Caco-2 (cell line): Measurements from ENCODE around the gene DAB1. TPM values are rescaled to one million over a fixed set of nuclear protein-coding genes. Genes with fewer than 3 reads are reported as not detected.

Experiments used
- BruUV-seq: library from RNA; stranded (reverse); fragments of 400-500 nt; replicated peaks from 2 replicates; lab custom pipeline; 2021; lab: Mats Ljungman, UMichigan
- CTCF ChIA-PET: fragments of 300-600 bp; sonication (Branson Sonifier 250); formaldehyde crosslinking; loops from one replicate; lab custom pipeline; 2022; ENCODE audit warnings: antibody characterized with exemption; lab: Charles Lee
- POLR2A ChIA-PET: fragments of 300-600 bp; sonication (Branson Sonifier 250); formaldehyde crosslinking; loops from one replicate; lab custom pipeline; 2022; ENCODE audit warnings: antibody characterized with exemption; lab: Charles Lee
- DNase-seq, 2 experiments: peaks; one replicate each; pipeline versions ENCODE4 v3.0.0 to v3.0.0-alpha.2; 2020 to 2022
- H3K27me3 ChIP-seq: replicated peaks from 2 replicates; pipeline ENCODE4 v1.6.0; 2011; ENCODE audit warnings: low read length; ENCODE audit not compliant: control insufficient read depth, insufficient read depth
- H3K36me3 ChIP-seq: 2 replicates; pipeline ENCODE4 v1.5.1; 2011; ENCODE audit warnings: low read length; ENCODE audit not compliant: control insufficient read depth, insufficient read depth
- H3K4me1 ChIP-seq: fragments of 250-450 bp; sonication (Bioruptor Pico); 2 replicates; pipeline ENCODE4 v1.5.1; 2020; ENCODE audit warnings: mild to moderate bottlenecking
- H3K4me3 ChIP-seq: 2 replicates; pipeline ENCODE4 v1.5.1; 2011; ENCODE audit warnings: low read depth, mild to moderate bottlenecking, control low read depth, low read length
- H3K9me3 ChIP-seq: fragments of 250-450 bp; sonication (Bioruptor Pico); 2 replicates; pipeline ENCODE4 v1.5.1; 2020; ENCODE audit warnings: mild to moderate bottlenecking, moderate library complexity
- H3K27ac Mint-ChIP-seq: one replicate; pipeline ENCODE4 v1.8.0; 2022; ENCODE audit warnings: mixed read lengths; ENCODE audit not compliant: unreplicated experiment
- H3K27me3 Mint-ChIP-seq: one replicate; pipeline ENCODE4 v1.8.0; 2022; ENCODE audit warnings: mixed read lengths; ENCODE audit not compliant: insufficient read depth, unreplicated experiment
- H3K36me3 Mint-ChIP-seq: one replicate; pipeline ENCODE4 v1.8.0; 2022; ENCODE audit warnings: mild to moderate bottlenecking, mixed read lengths; ENCODE audit not compliant: insufficient read depth, unreplicated experiment
- H3K4me1 Mint-ChIP-seq: one replicate; pipeline ENCODE4 v1.8.0; 2022; ENCODE audit warnings: low read depth, mixed read lengths; ENCODE audit not compliant: unreplicated experiment
- H3K4me3 Mint-ChIP-seq: one replicate; pipeline ENCODE4 v1.8.0; 2022; ENCODE audit warnings: mild to moderate bottlenecking, moderate library complexity, mixed read lengths; ENCODE audit not compliant: unreplicated experiment
- H3K9me3 Mint-ChIP-seq: one replicate; pipeline ENCODE4 v1.8.0; 2022; ENCODE audit warnings: mixed read lengths; ENCODE audit not compliant: unreplicated experiment
- CTCF ChIP-seq, 2 experiments: fragments of 200-600 bp in 1 of 2; IDR thresholded peaks; 1 replicate in 1 of 2; 2 replicates in 1 of 2; pipeline versions ENCODE4 v1.5.1 to v1.8.0; 2011 to 2022; ENCODE audit warnings: antibody characterized with exemption in 1 of 2, control low read depth in 1 of 2, inconsistent platforms in 1 of 2, low read depth in 1 of 2, low read length in 1 of 2, mild to moderate bottlenecking in 1 of 2, moderate library complexity in 1 of 2; ENCODE audit not compliant: insufficient read depth in 1 of 2, severe bottlenecking in 1 of 2, unreplicated experiment in 1 of 2
- intact Hi-C: fragments of 100-400 bp; cut with micrococcal nuclease; formaldehyde crosslinking; loops from one replicate; pipeline ENCODE4 v1.10.0; 2022; ENCODE audit not compliant: unreplicated experiment
- total RNA-seq: library from RNA; stranded (reverse); gene quantifications from 2 replicates; pipeline ENCODE4 v1.2.3, GENCODE V29; 2022

Gene DAB1
- total RNA-seq, 1 experiment from 2014 or later: 0.32 TPM

- H3K27ac Mint-ChIP-seq: no peak overlapping the region
- no peaks in the 10 kb centered on the region for H3K4me1 Mint-ChIP-seq
- no peak overlapping the region for H3K4me3 ChIP-seq
- intact Hi-C loops: no loop called here
- TF ChIP-seq CTCF (IDR thresholded peaks at IDR 0.05; ENCODE audit: insufficient read depth in 1 of 2, low read depth in 1 of 2, low read length in 1 of 2, severe bottlenecking in 1 of 2, unreplicated experiment in 1 of 2): no peak
- CTCF ChIA-PET: no interaction called here
- no peak overlapping the region for H3K4me3 Mint-ChIP-seq
- no TSS peak for BruUV-seq
- H3K4me1 ChIP-seq: no peaks in the 10 kb centered on the region
- no peaks in the 10 kb centered on the region for H3K27me3 Mint-ChIP-seq
- H3K27me3 ChIP-seq: no peaks in the 10 kb centered on the region; the same call in 1 of the 2 replicates
- DNase-seq: no peak
- H3K36me3 Mint-ChIP-seq: no peaks in the 10 kb centered on the region
- H3K9me3 ChIP-seq: no peaks in the 10 kb centered on the region
- POLR2A ChIA-PET: no interaction called here
- no peaks in the 10 kb centered on the region for H3K9me3 Mint-ChIP-seq
- no peaks in the 10 kb centered on the region for H3K36me3 ChIP-seq
Measured at GRCh38 chr1:57401671-57402070, 22.2 kb downstream of the DAB1 start.

- ChIA-PET CTCF (no interaction called here), POLR2A (no interaction called here)
- no peak overlapping the region for H3K4me3 ChIP-seq
- H3K27me3 Mint-ChIP-seq: no peaks in the 10 kb centered on the region
- no peaks in the 10 kb centered on the region for H3K9me3 Mint-ChIP-seq
- no peaks in the 10 kb centered on the region for H3K36me3 ChIP-seq
- H3K9me3 ChIP-seq: no peaks in the 10 kb centered on the region
- no peak overlapping the region for H3K4me3 Mint-ChIP-seq
- TF ChIP-seq CTCF (IDR thresholded peaks at IDR 0.05; ENCODE audit: insufficient read depth in 1 of 2, low read depth in 1 of 2, low read length in 1 of 2, severe bottlenecking in 1 of 2, unreplicated experiment in 1 of 2): no peak
- H3K4me1 Mint-ChIP-seq: no peaks in the 10 kb centered on the region
- intact Hi-C loops: no loop called here
- no peaks in the 10 kb centered on the region for H3K4me1 ChIP-seq
- H3K27me3 ChIP-seq: no peaks in the 10 kb centered on the region; the same call in 1 of the 2 replicates
- H3K27ac Mint-ChIP-seq: no peak overlapping the region
- no TSS peak for BruUV-seq
- H3K36me3 Mint-ChIP-seq: no peaks in the 10 kb centered on the region
- DNase-seq: no peak
Measured at GRCh38 chr1:57400048-57400447, 23.8 kb downstream of the DAB1 start.

- no peak overlapping the region for H3K27ac Mint-ChIP-seq
- POLR2A ChIA-PET: no interaction called here
Measured at GRCh38 chr1:57393058-57393584, 30.7 kb downstream of the DAB1 start.

More at GRCh38 chr1:57393058-57393584, 30.7 kb downstream of the DAB1 start:
- Mint-ChIP-seq H3K4me3 (no peak overlapping the region), H3K9me3 (no peaks in the 10 kb centered on the region), H3K36me3 (no peaks in the 10 kb centered on the region), H3K4me1 (no peaks in the 10 kb centered on the region), H3K27me3 (no peaks in the 10 kb centered on the region)
- Histone ChIP-seq H3K27me3 (no peaks in the 10 kb centered on the region), H3K9me3 (no peaks in the 10 kb centered on the region), H3K36me3 (no peaks in the 10 kb centered on the region), H3K4me1 (no peaks in the 10 kb centered on the region), H3K4me3 (no peak overlapping the region)
- TF ChIP-seq CTCF (IDR thresholded peaks at IDR 0.05; ENCODE audit: insufficient read depth in 1 of 2, low read depth in 1 of 2, low read length in 1 of 2, severe bottlenecking in 1 of 2, unreplicated experiment in 1 of 2): no peak
- CTCF ChIA-PET: no interaction called here
- no TSS peak for BruUV-seq
- DNase-seq: no peak
- intact Hi-C loops: no loop called here
